AG10803 (cell line): Measurements from ENCODE around the gene CNPY3.

Source experiments
- DNase-seq: peaks from one replicate; pipeline ENCODE4 v3.0.0; 2010; ENCODE audit warnings: low read depth
- H3K4me3 ChIP-seq: 2 replicates; pipeline ENCODE4 v1.5.1; 2011; ENCODE audit warnings: mild to moderate bottlenecking, low read length, control low read depth
- CTCF ChIP-seq: conservative IDR thresholded peaks from 2 replicates; pipeline ENCODE4 v1.5.1; 2011; ENCODE audit warnings: mild to moderate bottlenecking, low read length, control low read depth, inconsistent platforms

Gene CNPY3

GRCh38 chr6:42925248-42925857 is 3.9 kb upstream of the CNPY3 start:
- DNase-seq = no peak
- no peak for TF ChIP-seq CTCF
- H3K4me3 ChIP-seq = no peak overlapping the region

GRCh38 chr6:42929821-42930360 is 611 bp downstream of the CNPY3 start:
- H3K4me3 ChIP-seq = peak overlapping the region; percentile 83
- peak; percentile 66 for DNase-seq

GRCh38 chr6:42932412-42932811 is 3.1 kb downstream of the CNPY3 start:
- TF ChIP-seq CTCF = no peak
- H3K4me3 ChIP-seq = no peak overlapping the region
- no peak for DNase-seq

More at GRCh38 chr6:42929821-42930360, 611 bp downstream of the CNPY3 start:
- no peak for TF ChIP-seq CTCF

- DNase-seq = no peak
Measured at GRCh38 chr6:42933205-42933604, 3.9 kb downstream of the CNPY3 start.

GRCh38 chr6:42935322-42935721 is 6.0 kb downstream of the CNPY3 start:
- no peak for TF ChIP-seq CTCF
- no peak overlapping the region for H3K4me3 ChIP-seq
- DNase-seq = no peak

More at GRCh38 chr6:42933205-42933604, 3.9 kb downstream of the CNPY3 start:
- TF ChIP-seq CTCF = no peak
- H3K4me3 ChIP-seq = no peak overlapping the region

GRCh38 chr6:42936398-42936797 is 7.1 kb downstream of the CNPY3 start:
- no peak overlapping the region for H3K4me3 ChIP-seq
- no peak for TF ChIP-seq CTCF
- DNase-seq = no peak
